HG03060 (cell line): ENCODE measurements around the gene NRIP1.

Experiments
- ATAC-seq: cut with Tn5 transposase; IDR thresholded peaks from one replicate; pipeline ENCODE4 v1.9.1; 2021; ENCODE audit warnings: low read depth, moderate number of reproducible peaks; ENCODE audit not compliant: unreplicated experiment

The NRIP1 gene, protein sequence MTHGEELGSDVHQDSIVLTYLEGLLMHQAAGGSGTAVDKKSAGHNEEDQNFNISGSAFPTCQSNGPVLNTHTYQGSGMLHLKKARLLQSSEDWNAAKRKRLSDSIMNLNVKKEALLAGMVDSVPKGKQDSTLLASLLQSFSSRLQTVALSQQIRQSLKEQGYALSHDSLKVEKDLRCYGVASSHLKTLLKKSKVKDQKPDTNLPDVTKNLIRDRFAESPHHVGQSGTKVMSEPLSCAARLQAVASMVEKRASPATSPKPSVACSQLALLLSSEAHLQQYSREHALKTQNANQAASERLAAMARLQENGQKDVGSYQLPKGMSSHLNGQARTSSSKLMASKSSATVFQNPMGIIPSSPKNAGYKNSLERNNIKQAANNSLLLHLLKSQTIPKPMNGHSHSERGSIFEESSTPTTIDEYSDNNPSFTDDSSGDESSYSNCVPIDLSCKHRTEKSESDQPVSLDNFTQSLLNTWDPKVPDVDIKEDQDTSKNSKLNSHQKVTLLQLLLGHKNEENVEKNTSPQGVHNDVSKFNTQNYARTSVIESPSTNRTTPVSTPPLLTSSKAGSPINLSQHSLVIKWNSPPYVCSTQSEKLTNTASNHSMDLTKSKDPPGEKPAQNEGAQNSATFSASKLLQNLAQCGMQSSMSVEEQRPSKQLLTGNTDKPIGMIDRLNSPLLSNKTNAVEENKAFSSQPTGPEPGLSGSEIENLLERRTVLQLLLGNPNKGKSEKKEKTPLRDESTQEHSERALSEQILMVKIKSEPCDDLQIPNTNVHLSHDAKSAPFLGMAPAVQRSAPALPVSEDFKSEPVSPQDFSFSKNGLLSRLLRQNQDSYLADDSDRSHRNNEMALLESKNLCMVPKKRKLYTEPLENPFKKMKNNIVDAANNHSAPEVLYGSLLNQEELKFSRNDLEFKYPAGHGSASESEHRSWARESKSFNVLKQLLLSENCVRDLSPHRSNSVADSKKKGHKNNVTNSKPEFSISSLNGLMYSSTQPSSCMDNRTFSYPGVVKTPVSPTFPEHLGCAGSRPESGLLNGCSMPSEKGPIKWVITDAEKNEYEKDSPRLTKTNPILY (N-terminal part only)

DNA sequence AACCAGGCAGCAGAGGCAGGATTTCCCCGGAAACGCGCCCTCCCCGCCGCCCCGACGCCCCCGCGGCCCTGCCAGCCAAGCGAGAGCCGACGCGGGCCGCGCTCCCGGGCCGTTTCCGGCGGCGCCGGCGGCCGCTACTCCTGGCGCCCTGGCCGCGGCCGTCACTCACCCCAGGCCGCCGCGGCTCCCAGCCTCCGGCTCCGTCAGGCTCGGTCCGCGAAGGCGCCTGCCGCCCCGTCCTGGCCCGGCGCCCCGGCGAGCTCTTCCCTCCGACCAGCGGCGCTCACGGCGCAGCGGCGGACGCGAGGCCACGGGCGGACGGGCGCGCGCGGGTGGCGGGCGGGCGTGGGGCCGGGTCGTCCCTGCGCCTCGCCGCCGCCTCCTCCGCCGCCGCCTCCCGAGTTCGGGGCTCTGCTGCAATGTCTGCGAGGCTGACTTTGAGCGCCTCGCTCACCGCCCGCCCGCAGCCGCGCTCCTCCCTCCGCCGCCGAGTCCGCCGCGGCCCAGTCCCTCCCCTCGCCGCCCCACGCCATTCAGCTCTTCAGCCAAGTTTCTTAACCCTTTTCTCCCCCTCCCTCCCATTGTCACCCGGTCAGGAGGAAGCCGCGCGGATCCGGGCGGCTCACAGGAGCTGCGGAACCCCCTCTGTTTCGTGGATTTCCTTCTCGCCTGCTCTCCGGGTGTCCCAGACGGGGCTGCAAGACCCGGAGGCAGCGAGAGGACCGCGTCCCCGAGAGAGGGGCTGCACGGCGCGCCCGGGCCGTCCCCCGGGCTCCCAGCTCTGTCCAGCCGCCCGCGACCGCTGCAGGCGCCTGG, at the start of gene NRIP1:
TSS of gene NRIP1 (minus strand) at position 425 of the 816 bp plus-strand sequence. CDS start 96,808 bp downstream, outside the sequence.
- no peak for ATAC-seq

DNA sequence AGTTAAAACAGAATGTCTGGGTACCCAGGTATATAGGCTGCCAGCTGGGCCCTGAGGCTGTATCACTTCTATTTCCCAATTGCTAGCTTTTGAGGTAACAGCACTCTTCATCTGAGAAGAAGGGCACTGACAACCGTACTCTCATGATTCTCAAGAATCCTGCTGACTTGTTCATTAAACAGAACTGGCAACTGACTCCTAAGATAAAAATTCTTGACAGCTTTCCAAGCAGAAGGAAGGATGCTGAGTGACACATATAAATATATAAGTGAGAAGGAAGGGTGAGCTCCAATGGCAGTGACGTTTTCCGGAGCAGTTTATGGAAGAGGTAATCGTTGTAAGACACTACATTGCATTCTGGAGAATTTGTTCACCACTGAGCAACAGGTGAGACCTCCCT, 48.1 kb upstream of the NRIP1 start:
- no peak for ATAC-seq

DNA sequence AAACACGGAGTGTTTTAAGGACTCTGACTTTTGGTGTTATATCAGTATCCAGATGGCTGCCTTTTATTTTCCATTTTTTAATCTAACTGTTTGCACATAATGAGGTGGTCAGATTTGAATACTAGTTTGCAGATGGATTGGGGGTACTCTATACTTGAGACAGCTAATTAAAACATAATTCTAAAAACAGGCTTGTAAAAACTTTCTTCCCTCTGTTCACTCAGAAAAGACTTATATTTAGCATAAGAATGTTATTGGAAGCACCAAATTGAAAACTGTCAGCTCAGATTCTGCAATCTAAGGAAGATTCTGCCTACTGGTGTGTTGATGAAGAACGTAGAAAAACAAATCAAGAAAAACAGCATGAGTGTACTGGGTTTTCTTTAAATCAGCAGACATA, 44.0 kb upstream of the NRIP1 start:
- ATAC-seq = no peak

DNA sequence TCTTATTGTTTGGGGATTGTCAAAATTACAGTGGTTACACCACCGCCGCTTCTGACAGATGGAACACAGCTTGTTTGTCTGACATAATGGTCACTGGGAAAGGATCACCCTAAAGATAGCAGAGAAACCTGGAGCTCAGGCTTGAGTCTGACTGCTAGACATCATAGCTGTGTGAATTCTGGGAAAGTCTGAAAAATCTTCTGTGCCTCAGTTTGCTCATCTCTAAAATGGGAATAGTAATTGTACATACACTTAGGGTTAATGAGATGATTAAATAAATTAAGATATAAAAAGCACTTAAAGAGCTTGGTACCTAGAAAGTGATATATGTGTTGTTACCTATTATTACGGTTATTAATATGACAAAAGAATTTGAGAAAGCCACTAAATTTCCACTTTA, 39.7 kb upstream of the NRIP1 start:
- no peak for ATAC-seq

DNA sequence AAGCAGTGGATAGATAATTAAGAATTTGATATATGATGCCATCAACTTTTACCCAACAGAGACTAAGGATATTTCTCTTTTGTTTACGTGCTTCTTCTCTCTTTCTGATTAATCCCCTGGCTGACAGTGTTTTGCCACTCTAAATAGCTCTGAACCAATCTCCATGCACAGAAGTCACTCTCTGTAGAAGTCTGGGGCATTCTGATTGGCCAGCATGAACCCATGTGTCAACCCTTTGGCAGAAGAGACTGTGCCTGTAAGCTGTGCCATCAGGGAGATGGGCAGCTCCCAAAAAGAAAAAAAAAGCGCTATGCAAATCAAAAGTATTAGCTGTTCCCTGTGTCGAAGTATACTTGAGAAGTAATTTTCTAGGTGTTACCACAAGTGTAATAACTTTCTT, 34.1 kb upstream of the NRIP1 start:
- ATAC-seq = no peak

DNA sequence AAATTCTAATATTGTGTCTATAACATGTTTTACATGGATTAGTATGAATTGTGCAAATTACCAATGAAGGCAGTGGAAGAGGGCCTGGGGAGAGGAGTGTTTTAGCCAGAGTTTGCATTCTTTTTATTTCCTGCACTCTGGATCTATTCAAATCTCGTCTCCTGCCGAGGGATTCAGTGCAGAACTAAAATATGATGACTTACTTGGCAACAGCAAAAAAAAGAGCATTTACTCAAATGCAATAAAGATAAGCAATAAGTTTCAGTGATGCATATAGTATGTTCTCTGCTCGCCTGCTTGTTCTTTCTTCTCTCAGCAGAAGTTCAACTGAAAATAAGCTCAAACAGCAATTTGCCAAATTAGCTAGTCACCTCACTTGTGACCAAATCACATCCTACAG, 33.4 kb upstream of the NRIP1 start:
- ATAC-seq = no peak

DNA sequence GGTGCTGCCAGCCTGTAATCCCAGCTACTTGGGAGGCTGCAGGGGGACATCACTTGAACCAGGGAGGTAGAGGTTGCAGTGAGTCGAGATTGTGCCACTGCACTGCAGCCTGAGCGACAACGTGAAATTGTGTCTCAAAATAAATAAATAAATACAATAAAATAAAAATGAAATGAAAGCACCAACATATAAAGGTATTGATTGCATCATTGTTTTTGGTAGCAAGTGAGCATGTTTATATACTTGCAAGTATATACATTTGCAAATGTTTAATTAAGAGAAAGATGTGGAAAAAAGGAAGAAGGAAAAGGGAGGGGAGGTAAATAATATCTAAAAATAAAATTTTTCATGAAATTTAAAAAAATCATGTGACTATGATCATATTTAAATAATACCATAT, 32.8 kb upstream of the NRIP1 start:
- no peak for ATAC-seq

DNA sequence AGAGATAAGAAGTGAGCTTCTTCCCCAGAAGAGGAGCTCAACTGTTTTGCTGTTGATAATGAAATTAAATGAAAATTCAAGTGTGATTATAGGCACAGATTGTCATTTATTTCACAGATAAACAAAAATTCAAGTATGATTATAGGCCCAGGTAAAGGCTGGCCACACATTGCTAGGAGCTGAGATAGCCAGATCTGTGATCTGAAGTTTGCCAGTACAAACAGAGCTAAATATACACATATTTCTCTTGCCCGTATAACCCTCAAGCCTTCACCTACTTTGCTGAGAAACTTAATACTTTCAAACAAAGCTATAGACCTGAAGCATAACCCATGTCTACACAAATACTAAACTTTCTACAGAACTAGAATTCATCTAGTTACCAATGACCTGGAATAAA, 31.3 kb upstream of the NRIP1 start:
- no peak for ATAC-seq

DNA sequence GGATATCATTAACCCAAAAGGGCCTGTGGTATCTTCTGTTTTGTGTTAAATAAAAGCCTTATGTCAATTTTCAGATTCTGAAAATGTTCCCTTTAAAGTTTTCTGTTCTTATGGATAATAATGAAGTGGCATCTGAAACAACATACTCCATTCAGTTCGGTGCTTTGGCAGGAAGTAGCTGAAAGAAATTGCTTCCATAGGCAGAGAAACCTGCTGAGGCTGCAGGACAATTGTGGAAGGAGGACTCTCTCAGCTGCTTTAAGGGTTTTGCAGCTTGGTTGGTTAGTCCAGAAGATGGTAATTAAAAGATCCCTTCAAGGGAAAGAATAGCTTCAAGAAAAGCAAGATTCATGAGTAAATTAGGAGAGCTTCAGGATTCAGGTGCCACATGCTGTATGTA, 30.5 kb upstream of the NRIP1 start:
- no peak for ATAC-seq

DNA sequence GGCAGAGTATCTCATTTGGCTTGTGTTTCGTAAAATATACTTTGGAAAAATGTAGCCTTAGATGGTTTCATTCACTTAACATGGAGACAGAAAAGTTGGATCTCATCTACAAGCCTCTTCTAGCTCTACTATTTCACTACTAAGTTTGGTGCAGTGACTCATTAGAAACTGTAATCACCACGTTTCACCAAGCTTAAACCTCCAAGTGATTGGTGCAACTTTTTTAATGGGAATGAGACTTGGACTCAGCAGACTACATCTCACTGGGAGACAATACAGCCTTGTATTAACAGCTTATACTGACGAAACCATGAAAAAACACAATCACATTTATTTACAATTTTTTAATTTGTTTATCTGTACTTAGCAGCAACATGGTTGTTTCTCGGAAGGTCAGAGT, 29.9 kb upstream of the NRIP1 start:
- ATAC-seq = no peak

DNA sequence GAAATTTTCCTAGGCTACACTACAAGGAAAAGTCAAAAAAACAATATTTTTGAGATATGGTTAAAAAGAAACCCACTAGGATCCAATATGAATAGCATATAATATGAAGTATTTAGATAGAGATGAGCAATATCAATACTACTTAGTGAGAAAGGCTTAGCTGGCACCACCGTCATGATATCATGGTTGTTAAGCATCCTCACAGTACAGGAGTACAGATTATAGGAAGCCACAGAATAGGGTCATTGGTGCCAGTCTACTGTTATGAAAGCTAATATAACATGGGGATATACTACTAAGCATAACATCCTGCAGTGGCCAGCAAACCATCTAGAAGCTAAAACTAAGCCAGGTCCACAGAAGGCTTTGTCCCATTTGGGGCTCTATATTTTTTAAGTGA, 28.4 kb upstream of the NRIP1 start:
- ATAC-seq = no peak

DNA sequence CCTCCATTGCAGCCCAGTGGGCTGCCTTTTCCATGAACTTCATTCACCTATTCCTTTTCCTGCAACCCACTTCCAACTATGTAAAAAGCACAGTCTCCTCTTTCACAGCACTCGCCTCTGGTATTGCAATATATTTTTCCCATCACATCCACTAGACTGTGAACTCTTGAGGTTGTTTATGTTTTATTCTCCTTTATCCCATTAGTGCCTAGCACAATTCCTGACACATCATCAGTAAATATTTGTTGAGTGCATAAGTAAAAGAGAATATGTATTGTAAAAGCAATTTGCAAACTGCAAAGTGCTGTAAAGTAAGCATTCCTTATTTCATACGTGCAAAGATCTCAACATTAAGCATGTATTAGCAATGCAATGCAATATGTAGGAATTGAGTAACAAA, 27.9 kb upstream of the NRIP1 start:
- no peak for ATAC-seq

DNA sequence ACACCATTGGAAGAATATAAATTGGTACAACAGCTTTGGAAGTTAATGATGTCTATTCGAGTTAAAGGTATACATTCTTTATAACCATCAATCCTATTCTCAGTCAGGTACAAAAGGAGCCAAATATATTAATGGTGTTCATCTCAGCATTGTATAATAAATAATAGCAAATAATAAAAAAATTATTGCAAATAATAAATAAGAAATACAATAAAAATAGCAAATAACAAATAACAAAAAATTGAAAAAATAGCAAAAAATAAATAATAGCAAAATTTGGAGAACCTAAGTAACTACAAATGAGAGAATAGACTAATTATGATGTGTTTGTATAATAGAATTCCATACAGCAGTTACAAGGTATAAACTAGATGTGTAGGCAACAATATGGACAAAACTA, 25.6 kb upstream of the NRIP1 start:
- ATAC-seq = no peak

DNA sequence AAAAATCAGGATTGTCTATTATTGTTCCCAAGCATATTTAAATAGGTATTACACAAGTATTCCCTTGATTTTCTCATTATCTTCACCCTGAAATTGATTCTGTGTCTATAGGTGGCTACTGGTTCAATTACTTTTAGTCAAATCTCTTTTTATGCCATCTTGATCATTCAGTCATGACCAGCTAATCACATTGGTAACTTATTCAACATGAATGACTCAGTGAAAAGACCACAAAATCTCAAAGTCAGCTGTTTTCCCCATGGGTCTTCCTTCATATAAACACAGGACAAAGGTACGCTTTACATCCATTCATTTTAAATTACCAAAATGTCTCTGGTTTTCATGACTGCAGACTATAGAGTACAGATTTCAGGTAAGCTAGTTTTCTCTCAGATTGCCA, 23.7 kb upstream of the NRIP1 start:
- ATAC-seq = no peak

DNA sequence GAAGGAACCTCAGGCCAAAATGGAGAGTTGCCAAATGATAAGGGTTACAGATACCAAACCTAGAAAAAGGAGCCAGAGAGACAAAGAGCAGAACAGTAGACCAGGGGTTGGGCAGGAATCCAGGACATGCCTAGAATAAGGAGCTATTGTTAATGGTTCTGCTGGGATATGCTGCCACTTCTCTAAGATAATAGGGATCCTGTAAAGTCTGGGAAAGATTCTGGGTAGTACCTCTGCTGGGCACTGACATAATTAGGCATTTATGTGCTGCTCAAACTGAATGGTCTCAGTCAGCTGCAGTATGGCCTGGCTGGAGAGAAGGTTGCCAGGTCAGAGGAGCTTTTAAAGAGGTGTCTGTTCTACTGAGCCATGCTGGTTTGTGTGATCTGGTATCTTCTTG, 19.9 kb upstream of the NRIP1 start:
- ATAC-seq = no peak

DNA sequence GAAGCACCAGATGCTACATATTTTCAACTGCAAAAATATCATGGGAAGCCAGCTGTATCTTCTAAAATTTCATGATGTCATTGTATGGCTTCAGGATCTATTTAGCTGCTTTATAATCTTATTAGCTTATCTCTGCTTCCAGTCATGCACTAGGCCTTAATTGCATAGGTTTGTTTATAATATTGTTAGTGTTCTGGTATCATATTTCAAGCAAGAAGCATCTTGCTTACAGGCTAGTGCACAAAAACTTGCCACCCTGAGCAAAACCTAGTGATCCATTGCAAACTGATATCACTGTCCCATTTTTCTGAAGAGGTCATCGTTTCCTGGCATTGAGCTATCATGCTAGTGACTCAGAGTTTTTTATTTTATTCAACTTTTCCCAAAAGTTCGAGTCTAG, 15.7 kb upstream of the NRIP1 start:
- ATAC-seq = no peak

DNA sequence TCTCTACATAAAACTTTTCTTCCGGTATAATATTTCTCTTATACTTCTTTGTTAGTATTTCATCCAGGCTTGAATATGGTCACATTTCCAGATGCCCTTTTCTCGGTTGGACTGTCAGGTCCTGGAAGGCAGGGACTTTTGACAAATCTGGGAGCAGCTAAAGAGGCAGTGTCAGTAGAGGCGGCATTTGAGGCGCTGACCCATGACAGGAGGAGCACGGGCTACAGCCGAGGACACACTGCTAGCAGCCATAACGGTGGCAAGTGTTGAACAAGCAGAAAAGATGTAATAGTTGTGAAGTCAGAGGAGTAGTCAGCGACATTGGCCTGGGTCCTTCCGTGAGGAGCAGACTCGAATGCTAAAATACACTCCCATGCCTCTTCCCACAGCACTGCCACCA, 14.5 kb upstream of the NRIP1 start:
- ATAC-seq = no peak

DNA sequence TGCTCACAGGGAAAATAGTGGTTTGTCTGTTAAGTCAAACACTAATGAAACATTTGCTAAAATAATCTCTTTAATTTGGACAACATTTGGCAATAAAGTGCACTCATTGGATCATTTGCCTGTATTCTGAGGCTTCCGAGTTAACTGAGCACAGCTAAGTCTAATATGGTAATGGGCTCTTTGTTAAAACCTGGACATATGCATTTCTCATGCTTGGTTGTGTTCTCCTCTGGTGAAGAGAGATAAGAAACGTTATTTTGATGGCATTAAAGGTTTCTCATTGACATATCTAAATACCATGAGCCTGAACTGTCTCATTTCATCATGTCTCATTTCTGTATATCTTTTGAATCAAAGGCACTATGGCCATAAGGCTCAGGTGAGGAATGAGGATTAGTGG, 13.4 kb upstream of the NRIP1 start:
- ATAC-seq = no peak

DNA sequence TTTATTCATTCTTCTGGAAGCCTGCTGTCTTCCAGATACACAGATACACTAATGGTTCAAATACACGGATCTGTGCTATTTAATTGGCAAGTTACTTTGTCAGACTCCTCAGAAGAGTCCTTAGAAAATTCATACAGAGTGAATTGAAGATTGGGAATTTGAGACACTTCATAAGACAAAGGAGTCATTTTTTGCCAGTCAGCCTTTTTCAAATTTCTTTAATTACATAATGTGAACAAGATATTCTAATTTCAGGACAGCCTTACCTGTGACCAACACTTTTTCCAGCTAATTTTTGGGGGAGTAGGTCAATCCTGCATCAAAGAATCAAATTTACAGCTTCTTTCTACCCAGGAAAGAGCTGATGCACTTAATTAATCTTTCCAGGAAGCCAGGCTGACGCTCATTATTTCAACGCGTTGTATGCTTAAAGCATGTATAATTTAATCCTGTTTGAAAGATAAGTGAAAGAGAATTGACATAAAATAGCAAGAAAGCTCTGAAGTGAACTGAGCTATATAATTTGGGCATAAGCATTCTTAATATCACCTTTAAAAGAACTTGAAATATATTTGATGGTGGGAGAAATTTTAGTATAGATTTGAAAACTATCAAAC, 12.8 kb upstream of the NRIP1 start:
- ATAC-seq = no peak

DNA sequence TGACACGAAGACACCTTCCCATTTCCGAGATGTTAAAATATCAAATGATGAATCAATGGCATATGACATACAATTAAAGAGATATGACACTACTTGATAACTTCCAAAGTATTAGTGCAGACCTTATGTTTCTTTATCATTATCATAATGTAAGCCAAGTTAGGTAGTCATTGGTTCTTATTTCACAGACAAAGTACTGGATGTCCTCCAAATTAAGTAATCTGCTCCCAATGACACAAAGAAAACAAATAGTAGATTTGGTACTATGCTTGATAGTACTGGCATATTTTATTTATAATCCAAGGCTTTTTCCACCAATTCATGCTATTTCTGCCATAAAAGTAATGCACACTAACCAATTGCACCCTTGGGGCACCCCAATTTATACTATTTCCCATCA, 11.9 kb upstream of the NRIP1 start:
- ATAC-seq = no peak
